Spleen (tissue), 11 donors: ENCODE measurements around the gene CHPF. TPM values are rescaled to one million over a fixed set of nuclear protein-coding genes. Genes with fewer than 3 reads are reported as not detected.

ENCODE experiments used
- DNase-seq: peaks from one replicate; pipeline ENCODE4 v3.0.0-alpha.2; 2020
- H3K27ac ChIP-seq, 8 donors: fragments of 200-600 bp; sonication (generic) in 7 of 8; 1 replicate in 4 of 8; 2 replicates in 4 of 8; pipeline versions ENCODE4 v1.5.0 to v1.8.0; 2016 to 2021; ENCODE audit warnings: inconsistent platforms in 4 of 8, mild to moderate bottlenecking in 4 of 8, moderate library complexity in 1 of 8
- H3K27me3 ChIP-seq, 7 donors: fragments of 200-600 bp; sonication (generic) in 6 of 7; replicated peaks in 1 of 7; 1 replicate in 4 of 7; 2 replicates in 3 of 7; pipeline versions ENCODE4 v1.5.0 to v1.8.0; 2016 to 2021; ENCODE audit warnings: inconsistent platforms in 3 of 7, mild to moderate bottlenecking in 1 of 7
- H3K36me3 ChIP-seq, 6 donors: fragments of 200-600 bp; sonication (generic) in 5 of 6; 1 replicate in 4 of 6; 2 replicates in 2 of 6; pipeline versions ENCODE4 v1.5.0 to v1.8.0; 2016 to 2021; ENCODE audit warnings: inconsistent platforms in 2 of 6
- H3K4me1 ChIP-seq, 6 donors: fragments of 200-600 bp; sonication (generic) in 5 of 6; 1 replicate in 3 of 6; 2 replicates in 3 of 6; pipeline versions ENCODE4 v1.5.0 to v1.8.0; 2016 to 2021; ENCODE audit warnings: inconsistent platforms in 3 of 6
- H3K4me3 ChIP-seq, 8 donors: fragments of 200-600 bp; sonication (generic) in 7 of 8; 1 replicate in 4 of 8; 2 replicates in 4 of 8; pipeline versions ENCODE4 v1.5.0 to v1.8.0; 2016 to 2021; ENCODE audit warnings: inconsistent platforms in 4 of 8, mild to moderate bottlenecking in 4 of 8, moderate library complexity in 2 of 8
- H3K9me3 ChIP-seq, 8 donors: fragments of 200-600 bp; sonication (generic) in 7 of 8; 1 replicate in 4 of 8; 2 replicates in 4 of 8; pipeline versions ENCODE4 v1.5.0 to v1.8.0; 2016 to 2021; ENCODE audit warnings: inconsistent platforms in 4 of 8
- CTCF ChIP-seq, 11 experiments: fragments of 200-600 bp in 7 of 11; fragments of 450-650 bp in 4 of 11; sonication (generic) in 4 of 11; IDR thresholded peaks in 8 of 11; conservative IDR thresholded peaks in 3 of 11; 1 replicate in 7 of 11; 2 replicates in 4 of 11; pipeline versions ENCODE4 v1.4.0 to v1.8.0; 2016 to 2021; ENCODE audit warnings: antibody characterized with exemption in 11 of 11, inconsistent platforms in 4 of 11, mild to moderate bottlenecking in 1 of 11
- POLR2A ChIP-seq, 3 donors: fragments of 450-650 bp; IDR thresholded peaks; one replicate each; pipeline ENCODE4 v1.5.1; 2017; ENCODE audit warnings: antibody characterized with exemption in 3 of 3, mild to moderate bottlenecking in 1 of 3
- POLR2AphosphoS5 ChIP-seq, 3 donors: sonication (generic); formaldehyde crosslinking; IDR thresholded peaks; one replicate each; pipeline ENCODE4 v1.5.1; 2017; ENCODE audit warnings: antibody characterized with exemption in 3 of 3
- WGBS, 5 donors: extraction: QIAGEN DNeasy Blood & Tissue Kit in 3 of 5; methylation state at CpG; one replicate each; pipeline versions ENCODE4 v1.1.5 to v1.1.7; 2013 to 2018; 5-methylcytosine and 5-hydroxymethylcytosine counted together
- intact Hi-C: fragments of 100-400 bp; cut with DNase I; formaldehyde crosslinking; loops from one replicate; pipeline ENCODE4 v1.15.0; 2023; ENCODE audit warnings: low total_unique reads
- polyA plus RNA-seq, 3 donors: library from polyadenylated mRNA; stranded (reverse); fragments of 200-250 nt; gene quantifications; one replicate each; pipeline ENCODE4 v1.2.1, GENCODE V29; 2013
- total RNA-seq, 7 donors: library from RNA; depleted of rRNA in 3 of 7; stranded (reverse); fragments of >200 nt in 3 of 7; fragmentation: NEBNext Ultra II Directional in 4 of 7; extraction: Animal tissue kit (Norgen Biotek cat#: 25700) in 4 of 7; gene quantifications; one replicate each; pipeline versions ENCODE4 v1.1.0 to v1.2.1, GENCODE V29; 2016 to 2021
- donor health status: healthy with polysubstance abuse.
- donor health status: DM: no; HTN: no; CAD: no; lungs with moderate emphysema.
- donor health status: DM: no; HTN: no; CAD: no.
- donor health status: Bipolar disorder and iron deficiency.
- donor health status: healthy.
- donor health status: DM: no; HTN: no; CAD: no.
- donor health status: DM: yes; HTN: yes; CAD: no.

The CHPF gene
- total and polyA plus RNA-seq, 10 donors: 2.8 to 26.2 (median 13.2) TPM

DNA sequence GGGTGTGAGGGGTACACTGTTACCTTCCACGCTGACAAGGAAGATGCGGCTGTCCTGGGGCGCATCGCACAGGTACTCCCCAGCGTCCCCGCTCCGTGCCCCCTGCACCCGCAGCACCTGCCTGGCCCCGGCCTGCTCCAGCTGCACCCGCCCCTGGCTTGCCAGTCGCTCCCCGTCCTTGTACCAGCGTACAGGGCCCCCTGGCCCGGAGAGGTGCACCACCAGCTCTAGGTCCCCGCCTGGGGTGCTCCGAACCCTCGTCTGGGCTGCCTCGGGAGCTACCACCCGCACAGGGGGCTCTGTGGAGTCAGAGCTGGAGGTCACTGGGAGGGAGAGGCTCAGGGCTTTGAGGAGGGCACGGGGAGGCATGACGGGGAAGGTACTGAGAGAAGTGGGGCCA, 13.7 kb upstream of the CHPF start:
- Histone ChIP-seq H3K9me3 (no peaks in the 10 kb centered on the region), H3K4me1 (peaks cover 5 to 17% (median 14%) of the 10 kb centered on the region in 6 donors), H3K27ac (no peak overlapping the region), H3K27me3 (peaks cover 0 to 62% (median 18%) of the 10 kb centered on the region in 7 donors), H3K36me3 (no peaks in the 10 kb centered on the region), H3K4me3 (no peak overlapping the region)
- intact Hi-C loops: no loop called here
- DNase-seq: no peak
- TF ChIP-seq CTCF (IDR thresholded peaks at IDR 0.05 in 8 of 11, conservative IDR thresholded peaks at IDR 0.05 in 3 of 11): no peak
- no peak for TF ChIP-seq POLR2A (IDR thresholded peaks at IDR 0.05)
- no peak for TF ChIP-seq POLR2AphosphoS5 (IDR thresholded peaks at IDR 0.05)
- 85 to 92% (median 90%) methylated on average over 17 to 21 of the region's 21 CpGs for WGBS, 5 donors

- H3K9me3 ChIP-seq: no peaks in the 10 kb centered on the region
- no peak overlapping the region for H3K27ac ChIP-seq
- H3K27me3 ChIP-seq: peaks cover 0 to 71% (median 27%) of the 10 kb centered on the region in 7 donors
- 79 to 94% (median 92%) methylated on average over 6 to 19 of the region's 19 CpGs for WGBS, 5 donors
- intact Hi-C loops: no loop called here
- peak; percentile 73 for DNase-seq
- peaks cover 9 to 26% (median 23%) of the 10 kb centered on the region in 6 donors for H3K4me1 ChIP-seq
- TF ChIP-seq CTCF (IDR thresholded peaks at IDR 0.05 in 8 of 11, conservative IDR thresholded peaks at IDR 0.05 in 3 of 11) (no peak), POLR2A (IDR thresholded peaks at IDR 0.05) (no peak), POLR2AphosphoS5 (IDR thresholded peaks at IDR 0.05) (no peak)
- H3K4me3 ChIP-seq: no peak overlapping the region
- H3K36me3 ChIP-seq: no peaks in the 10 kb centered on the region
Measured at GRCh38 chr2:219556413-219556812, 12.8 kb upstream of the CHPF start.

DNA sequence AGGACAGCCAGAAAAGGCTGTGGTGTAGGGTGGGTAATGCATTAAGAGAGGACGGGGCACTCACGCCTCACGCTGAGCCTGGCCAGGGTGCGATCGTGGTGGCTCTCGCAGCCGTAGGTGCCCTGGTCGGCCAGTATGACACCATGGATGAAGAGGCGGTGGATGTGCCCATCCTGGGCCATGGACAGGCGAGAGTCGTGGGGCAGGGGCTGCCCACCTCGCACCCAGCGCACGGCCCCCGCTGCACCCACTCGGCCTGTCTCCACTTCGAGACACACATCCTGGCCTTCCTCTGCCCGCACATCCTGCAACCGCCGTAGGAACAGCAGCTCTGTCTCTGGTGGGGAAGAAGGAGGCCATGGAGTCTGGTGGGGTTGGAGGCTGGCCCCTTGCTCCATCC, 12.3 kb upstream of the CHPF start:
- 90 to 96% (median 94%) methylated on average over 12 to 20 of the region's 20 CpGs for WGBS, 5 donors

GRCh38 chr2:219554350-219554749, 10.7 kb upstream of the CHPF start:
- Histone ChIP-seq H3K27ac (no peak overlapping the region), H3K36me3 (no peaks in the 10 kb centered on the region), H3K27me3 (peaks cover 0 to 92% (median 35%) of the 10 kb centered on the region in 7 donors), H3K9me3 (no peaks in the 10 kb centered on the region), H3K4me1 (peaks cover 9 to 25% (median 19%) of the 10 kb centered on the region in 6 donors), H3K4me3 (no peak overlapping the region)
- DNase-seq: peak; percentile 79
- 93 to 95% (median 94%) methylated on average over 9 to 15 of the region's 15 CpGs for WGBS, 5 donors
- intact Hi-C loops: no loop called here
- TF ChIP-seq CTCF (IDR thresholded peaks at IDR 0.05 in 8 of 11, conservative IDR thresholded peaks at IDR 0.05 in 3 of 11) (no peak), POLR2AphosphoS5 (IDR thresholded peaks at IDR 0.05) (no peak), POLR2A (IDR thresholded peaks at IDR 0.05) (no peak)

More for the DNA sequence above, 12.3 kb upstream of the CHPF start:
- TF ChIP-seq POLR2AphosphoS5 (IDR thresholded peaks at IDR 0.05): no peak
- TF ChIP-seq CTCF (IDR thresholded peaks at IDR 0.05 in 8 of 11, conservative IDR thresholded peaks at IDR 0.05 in 3 of 11): no peak
- TF ChIP-seq POLR2A (IDR thresholded peaks at IDR 0.05): no peak
- Histone ChIP-seq H3K27me3 (peaks cover 0 to 76% (median 30%) of the 10 kb centered on the region in 7 donors), H3K4me3 (no peak overlapping the region), H3K4me1 (peaks cover 9 to 31% (median 25%) of the 10 kb centered on the region in 6 donors), H3K36me3 (no peaks in the 10 kb centered on the region), H3K9me3 (no peaks in the 10 kb centered on the region), H3K27ac (no peak overlapping the region)
- no peak for DNase-seq
- intact Hi-C loops: no loop called here
